Measurements from ENCODE around the gene LCK.

DNA sequence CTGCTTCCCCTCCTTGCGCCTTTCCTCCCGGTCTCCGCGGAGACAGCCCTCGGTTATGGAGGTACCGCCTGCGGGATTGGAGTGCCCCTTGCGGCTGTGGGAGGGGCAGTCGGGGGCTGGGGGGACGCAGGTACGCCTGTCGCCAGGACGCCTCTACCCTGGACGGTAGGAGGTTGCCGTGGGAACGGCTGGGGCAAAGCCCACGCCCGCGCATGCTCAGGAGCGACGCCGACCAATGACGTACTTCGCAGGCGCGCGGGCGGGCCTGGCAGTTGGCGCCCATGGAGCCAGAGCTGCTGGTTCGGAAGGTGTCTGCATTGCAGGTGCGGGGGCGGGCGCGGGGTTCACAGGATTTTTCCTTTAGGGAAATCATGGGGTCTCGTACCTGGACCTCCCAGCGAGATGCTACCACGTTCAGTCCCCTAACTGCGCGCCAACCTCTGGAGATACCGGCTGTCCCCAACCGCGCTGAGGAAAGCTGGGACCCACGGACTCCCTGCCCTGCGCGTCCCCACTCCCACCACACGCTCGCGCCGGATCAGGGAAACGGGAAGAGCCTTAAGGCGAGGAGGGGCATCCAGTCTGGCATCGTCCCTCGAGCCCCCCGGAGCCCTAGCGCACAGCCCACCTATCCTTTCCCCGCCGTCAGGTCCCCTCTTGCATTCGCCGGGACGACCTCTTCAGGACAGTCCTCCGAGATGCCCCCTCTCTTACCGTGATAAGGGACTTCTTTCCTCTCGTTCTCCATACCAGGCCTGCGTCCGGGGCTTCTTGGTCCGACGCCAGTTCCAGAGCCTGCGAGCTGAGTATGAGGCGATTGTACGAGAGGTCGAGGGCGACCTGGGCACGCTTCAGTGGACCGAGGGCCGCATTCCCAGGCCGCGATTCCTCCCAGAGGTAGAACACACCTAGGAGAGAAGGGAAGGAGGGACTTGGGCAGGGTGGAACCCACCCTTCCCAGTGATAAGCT lies 45.4 kb upstream of the LCK start, which contains the start of gene IQCC:
- TF ChIP-seq CTCF (conservative IDR thresholded peaks at IDR 0.05; ENCODE audit: low read depth in 2 of 2), result peak; percentile 39 to 61
- TF ChIP-seq POLR2AphosphoS5 (IDR thresholded peaks at IDR 0.05; ENCODE audit: low read depth), result peak; percentile 89
- TF ChIP-seq REST (IDR thresholded peaks at IDR 0.05; ENCODE audit: unreplicated experiment), result no peak

All from GM23338 (cell line).